ENCODE measurements around the gene NUP205.

Gene NUP205

DNA sequence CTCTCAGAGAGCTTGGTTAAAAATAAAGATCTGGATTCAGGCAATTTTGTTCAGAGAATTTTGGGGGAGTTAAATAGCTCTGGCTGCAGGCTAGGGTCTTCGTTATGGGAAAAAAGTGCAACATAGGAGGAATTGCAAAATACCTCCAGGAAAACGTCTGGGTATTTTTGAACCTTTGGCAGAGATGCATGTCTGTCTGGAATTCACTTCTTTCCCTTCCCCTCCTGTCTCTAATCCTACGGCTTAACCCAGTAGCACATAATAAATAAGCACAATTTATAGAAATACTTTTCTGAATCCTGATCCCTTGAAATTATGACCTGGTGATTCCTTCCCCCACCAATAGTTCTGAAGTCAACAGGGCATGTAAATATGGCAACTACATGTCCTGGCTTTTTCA lies 19.3 kb upstream of the NUP205 start:
- in situ Hi-C loops (cut with MboI; ENCODE audit: low sequenced_read_pairs): no loop called here

DNA sequence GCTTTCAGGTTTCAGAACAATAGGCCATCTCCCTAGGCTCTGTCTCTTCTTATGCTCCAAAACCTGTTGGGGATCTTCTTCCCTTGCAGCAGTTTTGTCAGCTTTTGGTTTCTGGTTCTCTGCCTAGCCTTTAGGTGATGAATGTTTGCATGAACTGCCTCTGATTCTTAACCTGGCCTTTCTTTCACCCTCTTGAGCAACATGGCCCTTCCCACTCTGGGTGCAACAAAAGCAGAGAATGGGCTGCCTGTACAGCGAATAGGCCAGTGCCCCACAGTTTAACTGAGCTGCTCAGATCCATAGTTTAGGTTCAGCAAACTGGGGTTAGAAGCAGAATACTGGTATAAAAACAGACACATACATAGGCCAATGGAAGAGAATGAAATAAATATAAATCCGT lies 18.1 kb upstream of the NUP205 start:
- in situ Hi-C loops (cut with MboI; ENCODE audit: low sequenced_read_pairs): no loop called here

DNA sequence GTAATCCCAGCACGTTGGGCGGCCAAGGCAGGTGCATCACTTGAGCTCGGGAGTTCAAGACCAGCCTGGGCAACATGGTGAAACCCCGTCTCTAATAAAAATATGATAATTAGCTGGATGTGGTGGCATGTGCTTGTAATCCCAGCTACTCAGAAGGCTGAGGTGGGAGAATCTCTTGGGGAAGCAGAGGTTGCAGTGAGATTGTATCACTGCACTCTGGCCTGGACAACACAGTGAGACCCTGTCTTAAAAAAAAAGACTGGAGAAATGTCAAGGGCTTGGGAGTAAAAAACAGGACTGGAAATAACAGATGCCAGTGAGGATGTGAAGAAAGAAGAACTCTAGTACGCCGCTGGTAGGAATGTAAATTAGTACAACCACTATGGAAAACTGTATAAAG lies 16.7 kb upstream of the NUP205 start:
- in situ Hi-C loops (cut with MboI; ENCODE audit: low sequenced_read_pairs): no loop called here

DNA sequence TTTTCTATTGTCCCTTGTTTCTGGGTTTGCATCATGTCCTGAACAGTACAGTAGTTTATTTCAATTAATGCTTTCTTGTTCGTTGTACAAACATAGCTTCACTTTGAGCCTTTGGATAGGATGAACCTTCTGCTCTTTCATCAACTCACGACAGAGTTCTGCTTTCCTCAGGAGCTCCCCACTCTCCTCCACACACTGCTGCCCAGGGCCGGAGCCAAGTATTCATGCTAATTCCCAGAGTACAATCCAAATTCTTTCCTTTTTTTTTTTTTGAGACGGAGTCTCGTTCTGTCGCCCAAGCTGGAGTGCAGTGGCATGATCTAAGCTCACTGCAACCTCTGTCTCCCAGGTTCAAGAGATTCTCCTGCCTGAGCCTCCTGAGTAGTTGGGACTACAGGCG lies 7.5 kb upstream of the NUP205 start:
- in situ Hi-C loops (cut with MboI; ENCODE audit: low sequenced_read_pairs): loop anchor here (25.0 kb wide), 1 partner anchor 263 kb away; no protein-coding TSS in a partner anchor

DNA sequence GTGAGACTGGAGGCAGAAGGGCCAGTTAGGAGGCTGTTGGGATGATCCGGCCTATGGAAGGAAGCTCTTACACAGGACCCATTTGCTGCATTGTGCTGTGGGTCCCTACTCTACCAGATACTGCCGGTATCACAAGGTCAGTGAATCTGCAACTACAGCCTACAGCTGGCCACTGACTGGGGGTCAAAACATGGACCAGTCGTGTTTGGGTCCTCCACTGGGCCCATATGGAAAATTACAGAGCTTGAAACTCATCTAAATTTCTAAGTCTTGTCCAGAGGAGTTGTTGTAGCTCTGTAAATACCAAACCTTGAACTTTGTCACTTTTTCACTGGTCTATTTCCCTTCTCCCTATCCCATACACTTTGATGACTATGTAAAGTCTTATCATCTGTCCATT lies 5.6 kb upstream of the NUP205 start:
- in situ Hi-C loops (cut with MboI; ENCODE audit: low sequenced_read_pairs): loop anchor here (25.0 kb wide), 1 partner anchor 265 kb away; no protein-coding TSS in a partner anchor

DNA sequence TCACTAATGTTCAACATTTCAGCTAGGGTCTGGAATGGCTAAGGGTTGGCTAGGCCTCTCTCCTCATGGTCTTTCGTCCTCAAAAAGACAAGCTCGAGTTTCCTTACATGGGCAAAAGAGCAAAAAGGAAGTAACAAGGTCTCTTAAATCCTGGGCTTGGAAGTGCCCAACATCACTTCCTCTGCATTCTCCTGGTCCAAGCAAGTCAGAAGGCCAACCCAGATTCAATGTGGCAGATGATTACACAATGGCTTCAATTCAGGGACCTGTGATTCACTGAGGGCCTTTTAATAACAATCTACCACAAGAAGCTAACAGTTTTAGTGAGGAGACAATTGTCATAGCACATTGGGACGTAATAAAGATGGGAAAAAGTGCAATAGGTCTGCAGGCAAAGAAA lies 4.4 kb upstream of the NUP205 start:
- in situ Hi-C loops (cut with MboI; ENCODE audit: low sequenced_read_pairs): loop anchor here (25.0 kb wide), 1 partner anchor 266 kb away; no protein-coding TSS in a partner anchor

DNA sequence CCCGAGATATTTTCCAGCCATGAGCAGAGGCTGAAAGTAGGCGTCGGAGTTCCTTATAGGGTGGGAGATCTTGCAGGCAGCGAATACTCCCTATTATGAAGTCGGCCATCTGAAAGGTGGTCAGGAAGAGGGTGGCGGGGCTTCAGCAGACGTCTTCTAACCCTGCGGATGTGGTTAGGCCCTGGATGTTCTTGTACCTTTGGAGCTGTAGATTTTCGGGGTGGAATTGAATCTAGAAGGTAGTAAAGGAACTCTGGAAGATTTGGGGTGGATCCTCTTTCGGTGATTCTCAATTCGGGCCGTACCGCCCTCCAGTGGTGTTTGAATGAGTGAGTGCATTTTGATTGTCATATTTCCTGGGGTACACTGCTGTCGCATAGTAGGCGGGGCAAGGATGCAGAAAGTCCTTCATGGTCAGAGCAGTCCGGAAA lies 635 bp downstream of the NUP205 start:
- in situ Hi-C loops (cut with MboI; ENCODE audit: low sequenced_read_pairs): loop anchor here (25.0 kb wide), 1 partner anchor 271 kb away; no protein-coding TSS in a partner anchor

DNA sequence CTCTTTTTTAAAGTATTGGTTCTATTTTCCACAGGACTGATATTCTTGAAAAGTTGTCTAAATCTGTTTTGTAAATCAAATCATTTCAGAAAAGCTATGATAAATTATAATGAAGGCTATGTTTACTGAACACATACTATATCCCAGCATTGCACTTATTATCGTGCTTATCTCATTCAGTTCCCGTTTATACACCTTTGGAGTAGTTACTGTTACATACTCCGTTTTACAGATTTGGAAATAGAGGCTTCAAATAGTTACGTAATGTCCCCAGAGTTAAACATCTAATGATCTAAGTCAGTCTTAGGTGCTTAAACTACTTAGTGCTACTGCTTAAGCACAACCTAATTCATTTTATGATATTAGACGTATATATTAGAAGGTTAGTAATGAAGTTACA lies 1.2 kb downstream of the NUP205 start:
- in situ Hi-C loops (cut with MboI; ENCODE audit: low sequenced_read_pairs): loop anchor here (25.0 kb wide), 1 partner anchor 272 kb away; no protein-coding TSS in a partner anchor

DNA sequence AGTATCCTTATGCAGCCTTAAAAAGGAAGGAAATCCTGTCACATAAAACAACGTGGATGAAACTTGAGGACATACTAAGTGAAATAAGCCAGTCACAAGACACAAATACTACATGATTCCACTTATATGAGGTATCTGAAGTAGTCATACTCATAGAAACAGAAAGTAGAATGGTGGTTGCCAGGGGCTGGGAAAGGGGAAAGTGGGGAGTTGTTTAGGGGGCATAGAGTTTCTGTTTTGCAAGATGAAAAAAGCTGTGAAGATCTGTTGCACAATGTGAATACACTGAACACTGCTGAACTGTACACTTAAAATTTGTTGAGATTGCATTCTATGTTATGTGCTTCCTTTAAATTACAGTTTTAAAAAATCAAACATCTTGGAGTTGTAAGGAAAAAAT lies 2.9 kb downstream of the NUP205 start:
- in situ Hi-C loops (cut with MboI; ENCODE audit: low sequenced_read_pairs): loop anchor here (25.0 kb wide), 1 partner anchor 273 kb away; no protein-coding TSS in a partner anchor

DNA sequence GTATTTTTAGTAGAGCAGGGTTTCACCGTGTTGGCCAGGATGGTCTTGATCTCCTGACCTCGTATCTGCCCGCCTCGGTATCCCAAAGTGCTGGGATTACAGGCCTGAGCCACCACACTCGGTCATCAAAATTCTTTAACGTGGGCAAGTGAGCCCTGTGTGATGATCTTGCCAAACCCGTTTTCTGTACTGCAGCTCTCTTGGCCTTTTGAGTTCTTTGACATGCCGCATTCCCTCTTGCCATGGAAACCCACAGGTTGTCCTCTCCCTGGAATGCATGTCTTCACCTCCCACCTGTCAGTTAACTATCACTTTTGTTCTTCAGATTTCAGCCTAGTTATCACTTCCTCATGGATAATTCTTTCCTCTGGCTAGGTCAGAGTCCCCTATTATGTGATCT lies 5.0 kb downstream of the NUP205 start:
- in situ Hi-C loops (cut with MboI; ENCODE audit: low sequenced_read_pairs): loop anchor here (25.0 kb wide), 1 partner anchor 275 kb away; no protein-coding TSS in a partner anchor

DNA sequence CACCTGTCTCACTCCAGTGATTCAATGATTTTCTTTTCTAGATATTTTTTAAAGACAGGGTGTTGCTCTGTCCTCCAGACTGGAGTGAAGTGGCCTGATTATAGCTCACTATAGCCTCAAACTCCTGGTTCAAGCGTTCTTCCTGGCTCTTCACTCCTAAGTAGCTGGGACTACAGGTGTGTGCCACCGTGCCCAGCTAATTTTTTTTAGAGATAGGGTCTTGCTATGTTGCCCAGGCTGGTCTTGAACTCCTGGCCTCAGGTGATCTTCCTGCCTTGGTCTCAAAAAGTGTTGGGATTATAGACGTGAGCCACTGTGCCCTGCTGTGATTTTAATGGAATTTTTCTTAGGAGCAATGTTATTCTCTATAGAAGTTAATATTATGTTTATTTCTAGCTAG lies 14.1 kb downstream of the NUP205 start:
- in situ Hi-C loops (cut with MboI; ENCODE audit: low sequenced_read_pairs): loop anchor here (25.0 kb wide), 1 partner anchor 285 kb away; no protein-coding TSS in a partner anchor

DNA sequence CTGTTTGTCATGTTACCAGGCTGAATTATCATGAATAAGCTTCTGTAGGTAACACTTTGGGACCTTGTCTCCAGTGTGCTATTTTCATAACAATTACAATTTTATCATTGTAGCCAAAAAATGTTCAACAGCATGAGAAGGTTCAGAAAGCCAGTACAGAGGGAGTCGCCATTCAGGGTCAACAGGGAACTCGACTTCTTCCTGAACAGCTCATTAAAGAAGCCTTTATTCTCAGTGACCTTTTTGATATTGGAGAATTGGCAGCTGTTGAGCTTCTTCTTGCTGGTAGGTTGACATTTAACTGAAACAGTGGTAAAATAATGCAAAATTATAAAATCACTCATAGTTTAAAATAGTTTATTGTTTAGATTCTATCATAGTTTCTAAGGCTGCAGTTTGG lies 15.8 kb downstream of the NUP205 start:
- in situ Hi-C loops (cut with MboI; ENCODE audit: low sequenced_read_pairs): loop anchor here (25.0 kb wide), 1 partner anchor 286 kb away; no protein-coding TSS in a partner anchor

DNA sequence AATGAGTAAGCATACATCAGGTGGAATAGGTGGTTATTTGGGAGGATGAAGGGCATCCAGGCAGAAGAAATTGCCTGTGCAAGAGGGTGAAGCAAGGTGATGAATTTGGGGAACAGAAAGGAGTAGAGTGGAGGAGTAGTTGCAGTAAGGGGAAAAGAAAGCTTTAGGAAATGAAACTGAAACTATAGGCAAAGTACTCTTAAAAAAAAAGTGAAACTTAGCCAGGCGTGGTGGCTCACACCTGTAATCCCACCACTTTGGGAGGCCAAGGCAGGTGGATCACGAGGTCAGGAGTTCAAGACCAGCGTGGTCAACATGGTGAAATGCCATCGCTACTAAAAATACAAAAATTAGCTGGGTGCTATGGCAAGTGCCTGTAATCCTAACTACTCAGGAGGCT lies 17.6 kb downstream of the NUP205 start:
- in situ Hi-C loops (cut with MboI; ENCODE audit: low sequenced_read_pairs): no loop called here

DNA sequence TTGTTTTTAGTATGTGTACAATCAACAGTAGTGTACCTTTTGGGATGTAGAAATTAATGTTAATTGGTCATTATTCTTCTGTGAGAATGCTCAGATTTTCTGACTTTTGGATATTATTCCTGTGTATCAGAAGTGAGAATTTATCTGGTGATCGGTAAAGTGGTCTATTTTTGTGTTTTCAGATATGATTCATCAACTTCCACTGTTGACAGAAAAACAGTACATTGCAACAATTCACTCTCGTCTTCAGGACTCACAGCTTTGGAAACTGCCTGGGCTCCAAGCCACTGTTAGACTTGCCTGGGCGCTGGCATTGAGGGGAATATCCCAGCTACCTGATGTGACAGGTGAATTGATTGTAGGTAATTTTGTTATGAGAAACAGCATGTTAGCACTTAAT lies 20.9 kb downstream of the NUP205 start:
- in situ Hi-C loops (cut with MboI; ENCODE audit: low sequenced_read_pairs): no loop called here

DNA sequence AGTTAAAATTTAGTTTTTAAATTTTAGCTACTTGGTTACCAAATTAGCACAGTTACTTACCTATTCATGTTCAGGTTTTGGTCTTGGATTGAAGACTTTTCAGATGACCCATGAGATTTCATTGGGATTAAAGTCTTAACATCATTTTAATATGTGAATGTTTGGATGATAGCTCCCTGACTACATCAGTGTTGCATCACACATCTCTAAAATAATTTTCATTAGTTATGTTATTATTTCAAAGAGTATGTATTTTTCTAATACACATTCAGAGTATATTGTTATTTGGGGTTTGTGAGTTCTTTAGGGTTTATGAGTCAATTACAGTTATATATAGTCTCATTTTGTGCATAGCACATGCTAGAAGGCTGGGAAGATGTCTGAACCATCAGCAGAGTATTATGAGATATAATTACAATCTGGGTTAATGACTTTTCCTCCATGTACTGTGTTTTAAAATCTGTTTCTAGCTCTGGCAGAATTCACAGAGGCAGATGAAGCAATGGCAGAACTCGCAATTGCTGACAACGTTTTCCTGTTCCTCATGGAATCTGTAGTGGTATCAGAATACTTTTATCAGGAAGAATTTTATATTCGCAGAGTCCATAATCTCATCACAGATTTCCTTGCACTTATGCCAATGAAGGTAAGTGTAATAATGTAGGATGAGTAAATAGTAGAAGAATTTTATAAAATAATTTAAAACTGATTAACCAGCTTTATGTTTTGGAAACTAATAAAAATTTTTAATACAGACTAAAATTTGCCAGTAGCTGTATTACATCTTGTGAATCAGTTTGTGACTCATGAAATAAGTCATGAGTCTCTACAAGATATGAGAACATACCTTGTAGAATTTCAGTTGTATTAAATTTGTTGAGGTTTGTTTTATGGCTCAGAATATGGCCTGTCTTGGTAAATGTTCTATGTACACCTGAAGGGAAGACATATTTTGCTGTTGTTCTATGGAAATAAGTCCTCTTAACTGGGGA lies 26.9 kb downstream of the NUP205 start:
- in situ Hi-C loops (cut with MboI; ENCODE audit: low sequenced_read_pairs): no loop called here

DNA sequence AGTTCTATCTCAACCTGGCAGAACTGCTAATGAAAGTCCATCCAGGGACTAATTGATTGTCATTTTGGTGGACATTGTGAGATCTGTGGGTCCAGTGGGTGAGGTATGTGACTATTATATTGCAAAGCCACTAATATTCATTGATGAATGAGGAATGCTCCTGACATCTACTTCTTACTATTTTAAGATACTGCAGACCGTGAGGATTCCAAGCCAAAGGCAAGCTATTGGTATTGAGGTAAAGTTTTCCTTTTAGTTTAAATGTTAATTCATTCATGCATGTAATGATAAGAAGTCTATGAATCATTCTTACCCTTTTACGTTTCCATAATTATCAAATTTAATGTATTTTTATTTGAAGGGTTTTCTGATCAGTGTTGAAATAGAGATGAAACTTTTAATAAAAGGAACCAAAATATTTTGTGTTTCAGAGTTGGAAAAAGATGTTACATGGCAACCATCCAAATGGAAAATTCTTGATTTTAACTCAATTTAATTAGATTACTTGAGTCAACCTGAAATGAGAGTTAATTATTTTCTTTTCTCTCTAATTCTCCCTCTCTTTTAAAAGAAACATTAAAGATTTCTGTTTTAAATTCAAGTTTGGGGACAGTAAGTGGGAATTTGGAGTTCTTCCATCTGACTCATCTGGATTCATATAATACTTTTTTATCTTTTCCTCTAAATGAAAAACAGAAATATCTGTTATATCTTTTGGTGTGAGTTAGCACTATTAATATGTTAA lies 39.6 kb downstream of the NUP205 start:
- in situ Hi-C loops (cut with MboI; ENCODE audit: low sequenced_read_pairs): no loop called here

DNA sequence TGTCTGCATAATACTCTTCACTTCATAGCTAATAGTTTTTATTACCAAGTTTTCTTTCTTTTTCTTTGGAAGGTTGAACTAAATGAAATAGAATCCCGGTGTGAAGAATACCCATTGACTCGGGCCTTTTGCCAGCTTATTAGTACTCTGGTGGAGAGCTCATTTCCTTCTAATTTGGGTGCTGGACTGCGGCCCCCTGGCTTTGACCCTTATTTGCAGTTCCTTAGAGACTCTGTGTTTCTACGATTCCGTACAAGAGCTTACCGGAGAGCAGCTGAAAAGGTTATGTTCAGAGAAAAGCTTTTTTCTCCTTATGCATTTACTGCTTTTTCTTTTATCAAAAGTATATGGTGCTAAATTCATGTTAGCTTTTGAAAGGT lies 40.2 kb downstream of the NUP205 start:
- in situ Hi-C loops (cut with MboI; ENCODE audit: low sequenced_read_pairs): no loop called here

DNA sequence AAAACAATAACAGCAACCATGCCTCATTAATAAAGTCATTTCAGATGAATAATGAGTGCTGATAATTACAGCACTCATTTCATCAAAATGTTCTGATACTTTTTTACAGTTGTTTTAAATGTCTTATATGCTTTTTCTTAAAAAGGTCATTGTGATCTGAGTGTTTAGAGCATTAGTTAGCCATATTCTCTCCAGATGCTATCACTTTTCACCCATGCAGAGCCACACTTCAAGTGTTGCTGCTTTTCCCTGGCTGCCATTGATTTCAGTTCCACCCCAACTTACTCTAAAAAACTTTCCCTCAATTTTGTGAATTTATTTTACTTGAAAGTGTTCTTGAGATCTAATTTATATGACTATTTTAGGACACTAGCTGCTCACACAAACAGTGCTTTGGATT lies 41.8 kb downstream of the NUP205 start:
- in situ Hi-C loops (cut with MboI; ENCODE audit: low sequenced_read_pairs): no loop called here

DNA sequence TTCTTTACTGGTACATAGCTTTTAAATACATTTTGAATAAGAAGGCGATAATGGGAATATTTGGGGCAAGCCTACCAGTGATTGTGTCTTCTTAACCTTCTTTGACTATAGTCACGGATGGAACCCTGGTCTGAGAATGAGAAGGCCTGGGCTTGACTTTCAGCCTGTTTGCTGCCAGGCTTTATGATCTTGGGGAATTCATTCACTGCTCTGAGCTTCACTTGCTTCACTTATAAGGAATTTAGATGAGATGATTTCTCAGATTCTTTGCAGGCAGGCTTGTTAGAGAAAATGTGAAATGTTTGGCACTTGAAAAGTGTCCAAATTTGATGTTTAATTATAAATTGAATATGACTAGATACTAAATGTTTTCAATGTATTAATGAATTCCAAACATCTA lies 42.5 kb downstream of the NUP205 start:
- in situ Hi-C loops (cut with MboI; ENCODE audit: low sequenced_read_pairs): no loop called here

DNA sequence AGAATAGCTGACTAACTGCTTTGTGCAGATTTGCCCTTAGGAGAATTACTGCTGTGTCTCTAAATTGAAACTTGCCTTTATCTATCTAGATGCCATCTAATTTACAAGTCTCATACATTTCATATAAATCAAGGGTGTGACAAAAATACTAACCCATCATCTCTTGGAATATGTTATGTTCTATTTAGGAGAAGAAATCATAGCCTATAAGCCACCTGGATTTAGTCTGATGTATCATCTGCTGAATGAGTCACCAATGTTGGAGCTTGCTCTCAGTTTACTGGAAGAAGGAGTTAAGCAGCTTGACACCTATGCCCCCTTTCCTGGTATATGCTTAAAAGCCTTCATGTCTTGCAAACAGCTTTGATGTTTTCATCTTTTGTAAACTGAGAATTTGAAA lies 43.5 kb downstream of the NUP205 start:
- in situ Hi-C loops (cut with MboI; ENCODE audit: low sequenced_read_pairs): no loop called here

DNA sequence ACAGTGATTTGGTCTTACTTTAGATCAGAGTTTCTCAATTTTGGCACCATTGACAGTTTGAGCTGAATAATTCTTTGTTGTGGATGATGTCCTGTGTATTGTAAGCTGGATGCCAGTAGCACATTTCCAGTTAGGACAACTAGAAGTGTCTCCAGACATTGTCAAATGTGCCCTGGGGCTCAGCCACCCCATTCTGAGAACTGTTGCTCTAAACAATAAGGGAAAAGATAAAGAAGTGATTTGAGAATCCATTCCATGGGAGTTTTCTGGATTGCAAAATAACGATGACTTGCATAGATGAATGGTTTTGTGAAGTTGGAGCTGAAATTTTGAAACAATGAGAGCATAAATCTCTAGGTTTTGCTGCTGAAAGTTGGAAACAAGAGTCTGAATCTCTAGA lies 44.6 kb downstream of the NUP205 start:
- in situ Hi-C loops (cut with MboI; ENCODE audit: low sequenced_read_pairs): no loop called here

Data from HL-60/S4 treated with phorbol 12-myristate 13-acetate at 8.2 ng/mL for 4 days and 3 days (cell line).